GM18520 (cell line): ENCODE results near the gene CDH18.

Experiments
- ATAC-seq: cut with Tn5 transposase; IDR thresholded peaks from one replicate; pipeline ENCODE4 v1.9.1; 2021; ENCODE audit not compliant: unreplicated experiment

The CDH18 gene

DNA sequence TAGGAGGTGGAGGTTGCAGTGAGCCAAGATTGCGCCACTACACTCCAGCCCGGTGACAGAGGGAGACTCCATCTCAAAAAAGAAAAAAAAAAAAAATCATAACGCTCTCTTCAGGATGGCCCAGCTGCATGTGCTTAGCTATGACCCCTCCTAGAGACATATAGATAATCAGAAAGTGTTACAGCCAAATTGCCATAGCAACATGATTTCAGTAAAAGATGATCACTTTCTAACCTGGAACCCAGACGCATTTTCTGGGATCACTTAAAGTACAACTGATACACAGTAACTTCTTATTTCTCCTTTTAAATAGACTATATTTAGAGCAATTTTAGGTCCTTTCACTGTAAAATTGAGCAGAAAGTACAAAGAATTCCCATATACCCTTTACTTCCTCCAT lies 372.9 kb downstream of the CDH18 start:
- no peak for ATAC-seq

DNA sequence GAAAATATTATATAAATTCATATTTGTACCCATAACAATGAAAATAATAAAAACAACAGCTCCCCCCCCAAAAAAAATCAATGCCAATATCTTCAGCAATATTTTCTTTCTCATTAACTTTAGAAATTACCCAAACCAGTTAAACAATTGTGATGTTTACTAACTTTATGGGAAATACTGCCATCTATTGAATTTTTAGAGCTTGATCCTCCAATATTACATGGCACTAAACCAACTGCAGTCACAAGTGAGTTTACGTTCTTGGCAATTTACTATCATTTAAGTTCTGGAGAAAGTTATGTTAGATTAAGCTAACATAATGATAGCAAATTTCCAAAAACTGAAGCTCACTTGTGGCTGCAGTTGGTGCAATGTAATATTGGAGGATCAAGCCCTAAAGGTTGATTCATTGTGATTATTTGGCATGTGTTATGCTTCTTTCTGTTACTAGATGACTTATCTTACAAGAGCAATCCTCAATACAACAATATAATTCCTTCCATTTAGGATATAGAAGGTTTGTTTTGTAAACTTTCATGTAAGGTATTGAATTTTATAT lies 379.5 kb downstream of the CDH18 start:
- ATAC-seq: no peak

DNA sequence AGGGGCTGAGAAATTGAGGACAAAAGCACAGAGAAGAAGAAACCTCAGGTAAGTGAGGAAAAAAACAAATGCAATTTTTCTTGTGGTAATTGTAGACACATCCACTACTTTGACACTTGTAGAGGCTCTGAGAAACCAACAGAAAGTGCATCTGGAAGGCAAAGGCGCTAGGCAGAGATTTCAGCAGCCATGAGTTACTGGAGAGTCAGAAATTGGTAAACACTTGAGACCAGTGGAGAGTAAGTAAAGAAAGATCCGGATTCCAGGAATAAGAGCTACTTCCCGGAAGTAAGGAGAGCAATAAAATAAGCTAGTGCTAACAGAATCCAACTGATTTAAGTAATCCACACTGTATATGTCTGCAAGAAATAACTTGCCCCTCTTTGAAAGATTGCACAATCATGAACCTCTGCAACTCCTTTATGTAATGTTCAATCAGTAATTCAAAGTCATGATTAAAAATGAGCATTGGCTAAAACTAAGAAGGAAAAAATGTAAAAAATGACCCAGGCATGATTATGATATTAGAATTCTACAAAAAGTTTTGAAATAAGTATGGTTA lies 382.1 kb downstream of the CDH18 start:
- no peak for ATAC-seq

DNA sequence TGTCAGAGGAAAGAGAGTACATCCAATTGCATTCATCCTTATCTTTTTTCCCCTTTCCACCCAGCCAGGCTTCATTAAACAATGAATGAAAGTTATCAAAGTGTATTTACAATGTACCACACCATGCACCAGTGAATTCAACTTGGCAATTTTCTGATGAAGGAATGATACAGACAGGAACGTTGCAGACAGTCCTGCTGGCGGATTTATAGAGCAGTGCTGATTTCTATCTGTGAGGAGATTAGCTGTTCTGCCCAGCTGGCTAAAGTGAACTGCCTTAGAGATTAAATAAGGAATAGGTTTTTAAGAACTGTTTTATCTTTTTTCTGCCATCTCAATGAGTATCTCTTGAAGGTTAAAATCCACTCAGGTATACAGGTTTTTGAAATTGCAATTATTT lies 403.9 kb downstream of the CDH18 start:
- ATAC-seq: no peak

DNA sequence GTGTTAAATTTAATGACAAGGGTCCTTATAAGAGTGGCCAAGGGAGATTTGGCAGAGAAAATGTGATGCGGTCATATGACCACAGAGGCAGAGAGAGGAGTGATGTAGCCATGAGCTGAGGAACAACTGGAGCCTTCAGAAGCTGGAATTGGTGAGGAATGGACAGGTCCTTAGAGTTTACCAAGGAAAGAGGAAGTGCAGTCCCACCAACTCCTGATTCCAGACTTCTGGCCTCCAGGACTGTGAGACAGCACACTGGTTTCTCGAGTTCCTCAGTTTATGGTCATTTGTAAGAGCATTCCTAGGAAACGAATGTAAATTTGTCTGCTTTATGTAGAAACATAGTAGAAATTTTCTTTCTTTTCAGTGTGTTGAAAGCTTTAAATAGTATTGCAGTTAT lies 410.1 kb downstream of the CDH18 start:
- ATAC-seq: no peak

DNA sequence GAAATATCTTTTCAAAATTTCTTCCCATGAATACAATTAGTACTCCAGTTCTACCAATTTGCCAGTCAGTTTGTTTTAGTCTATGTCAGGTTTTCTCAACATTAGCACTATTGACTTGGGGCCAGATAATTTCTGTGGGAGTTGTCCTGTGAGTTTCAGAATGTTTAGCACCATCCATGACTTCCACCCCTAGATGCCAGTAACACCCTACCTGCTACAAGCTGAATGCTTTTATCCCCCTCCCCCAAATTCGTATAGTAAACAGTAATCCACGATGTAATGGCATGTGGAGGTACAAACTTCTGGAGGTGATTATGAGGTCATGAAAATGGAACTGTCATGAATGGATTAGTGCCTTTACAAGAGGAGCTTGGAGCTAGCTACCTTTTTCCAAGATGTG lies 420.0 kb downstream of the CDH18 start:
- ATAC-seq: no peak

DNA sequence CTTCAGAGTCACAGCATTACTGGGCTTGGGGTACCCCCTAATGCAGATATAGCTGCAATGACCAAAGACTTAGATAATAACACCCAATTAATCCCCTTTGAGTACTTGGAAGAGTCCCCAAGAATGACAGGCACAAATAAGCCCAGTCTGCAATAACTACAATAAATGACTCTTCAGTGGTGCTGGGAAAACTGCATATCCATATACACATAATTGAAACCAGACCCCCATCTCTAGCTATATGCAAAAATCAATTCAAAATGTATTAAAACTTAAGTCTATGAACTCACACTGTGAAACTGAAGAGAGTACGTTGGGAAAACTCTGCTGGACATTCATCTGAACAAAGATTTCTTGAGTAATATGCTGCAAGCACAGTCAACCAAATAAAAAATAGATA lies 422.5 kb downstream of the CDH18 start:
- no peak for ATAC-seq

DNA sequence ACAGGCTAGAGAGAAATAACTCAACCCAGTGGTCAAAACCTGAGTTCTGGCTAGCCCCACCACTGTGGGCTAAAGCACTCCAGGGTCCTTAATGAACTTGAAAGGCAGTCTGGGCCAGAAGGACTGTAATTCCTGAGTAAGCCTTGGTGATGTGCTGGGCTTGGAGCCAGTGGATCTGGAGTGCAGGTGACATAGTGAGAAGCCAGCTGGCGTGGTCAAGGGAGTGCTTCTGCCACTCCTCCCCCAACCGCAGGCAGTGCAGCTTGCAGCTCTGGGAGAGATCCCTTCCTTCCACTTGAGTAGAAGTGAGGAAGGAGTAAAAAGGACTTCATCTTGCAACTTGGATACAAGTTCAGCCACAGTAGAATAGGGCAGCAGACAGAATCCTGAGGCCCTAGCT lies 424.0 kb downstream of the CDH18 start:
- no peak for ATAC-seq

DNA sequence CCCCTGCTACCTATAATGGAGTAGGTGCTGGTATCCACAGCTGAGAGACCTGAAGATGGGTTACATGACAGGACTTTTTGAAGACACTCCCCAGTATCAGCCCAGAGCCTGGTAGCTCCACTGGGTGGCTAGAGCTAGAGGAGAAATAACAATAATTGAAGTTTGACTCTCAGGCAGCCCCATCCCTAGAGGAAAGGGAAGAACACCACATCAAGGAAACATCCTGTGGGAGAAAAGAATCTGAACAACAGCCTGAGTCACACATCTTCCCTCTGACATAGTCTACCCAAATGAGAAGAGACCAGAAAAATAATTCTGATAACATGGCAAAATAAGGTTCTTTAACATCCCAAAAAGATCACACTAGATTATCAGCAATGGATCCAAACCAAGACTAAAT lies 432.1 kb downstream of the CDH18 start:
- ATAC-seq: no peak

DNA sequence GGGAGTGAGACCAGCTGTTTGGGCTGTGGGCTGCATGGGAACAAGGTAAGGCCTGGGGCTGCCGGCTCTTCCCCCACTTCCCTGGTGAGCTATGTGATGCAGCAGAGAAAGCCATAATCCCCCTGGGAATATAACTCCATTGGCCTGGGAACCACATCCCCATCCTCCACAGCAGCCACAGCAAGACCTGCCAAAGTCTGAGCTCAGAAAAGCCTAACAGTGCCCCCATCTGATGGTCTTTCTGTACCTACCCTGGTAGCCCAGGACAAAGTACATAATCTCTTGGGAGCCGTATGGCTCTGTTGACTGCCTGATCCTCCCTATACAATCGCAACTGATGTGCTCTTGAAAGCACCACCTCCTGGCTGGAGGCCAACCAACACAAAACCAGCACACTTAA lies 432.6 kb downstream of the CDH18 start:
- no peak for ATAC-seq

DNA sequence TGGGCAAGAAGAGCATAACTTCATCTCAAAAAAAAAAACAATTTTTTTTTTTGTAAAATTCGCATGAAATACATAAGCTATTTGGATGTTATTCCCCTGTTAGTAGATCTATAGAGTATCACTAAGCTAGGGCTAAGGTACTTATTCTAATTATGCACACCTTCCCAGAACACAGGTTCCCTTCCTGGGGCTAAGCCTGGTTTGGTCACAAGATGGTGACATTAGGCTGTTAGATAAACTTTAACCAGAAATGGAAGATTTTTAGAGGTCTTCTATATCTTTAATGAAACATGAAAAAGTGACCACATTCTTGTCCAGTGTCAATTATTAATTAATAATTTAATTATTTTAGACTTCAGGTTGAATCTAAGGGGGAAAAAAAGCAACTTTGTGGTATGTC lies 433.5 kb downstream of the CDH18 start:
- no peak for ATAC-seq

DNA sequence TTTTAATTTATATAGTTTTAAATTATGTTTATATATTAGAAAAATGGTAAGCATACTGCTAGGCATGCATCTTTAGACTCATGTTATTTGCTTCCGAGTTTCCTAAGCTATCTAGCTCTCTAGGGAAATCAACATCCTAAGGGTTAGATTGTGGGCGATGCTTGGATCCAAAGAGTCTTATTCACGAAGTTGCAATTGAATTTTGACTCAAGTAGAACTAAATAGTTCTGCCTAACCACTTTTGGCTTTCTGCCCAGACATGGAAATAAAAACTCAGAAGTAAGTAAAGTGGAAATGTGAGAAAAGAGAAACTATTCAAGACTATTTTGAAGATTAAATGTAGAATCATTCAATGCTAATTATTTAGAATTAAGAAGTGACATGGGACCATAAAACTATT lies 440.4 kb downstream of the CDH18 start:
- no peak for ATAC-seq

DNA sequence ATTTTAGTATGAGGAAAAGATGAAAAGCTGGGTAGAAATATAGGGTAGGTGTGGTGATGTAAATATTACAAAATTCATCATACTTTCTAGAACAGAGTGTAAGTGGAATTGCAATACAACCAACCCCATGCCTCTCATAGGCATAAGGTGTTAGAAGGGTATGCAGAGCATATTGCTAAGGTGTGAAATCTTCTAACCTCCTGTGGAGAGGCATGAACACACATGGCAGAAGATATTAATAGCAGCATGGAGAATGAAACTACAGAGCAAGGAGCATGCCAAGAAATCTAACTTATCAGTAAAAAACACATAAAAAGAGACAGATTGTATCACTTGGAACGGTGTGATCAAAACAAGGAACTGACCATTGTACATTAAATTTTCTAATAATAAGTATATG lies 441.5 kb downstream of the CDH18 start:
- ATAC-seq: no peak

DNA sequence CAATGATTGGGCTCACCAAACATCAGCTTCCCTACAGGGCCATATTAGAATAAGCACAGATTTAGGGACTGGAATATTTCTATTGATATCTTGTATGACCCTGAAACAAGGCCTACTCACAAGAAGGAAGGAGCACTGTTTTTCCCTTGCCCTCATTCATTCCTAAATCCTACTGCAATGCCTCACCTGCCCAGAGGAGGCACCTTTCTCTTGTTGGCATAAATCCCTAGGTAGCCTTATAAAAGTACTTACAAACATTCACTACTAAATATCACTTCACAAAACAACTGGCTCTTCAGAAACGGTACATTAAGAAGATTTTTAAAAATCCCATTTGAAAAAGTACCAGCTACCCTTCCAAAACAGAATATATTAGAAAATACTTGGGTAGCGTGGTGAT lies 449.4 kb downstream of the CDH18 start:
- no peak for ATAC-seq

DNA sequence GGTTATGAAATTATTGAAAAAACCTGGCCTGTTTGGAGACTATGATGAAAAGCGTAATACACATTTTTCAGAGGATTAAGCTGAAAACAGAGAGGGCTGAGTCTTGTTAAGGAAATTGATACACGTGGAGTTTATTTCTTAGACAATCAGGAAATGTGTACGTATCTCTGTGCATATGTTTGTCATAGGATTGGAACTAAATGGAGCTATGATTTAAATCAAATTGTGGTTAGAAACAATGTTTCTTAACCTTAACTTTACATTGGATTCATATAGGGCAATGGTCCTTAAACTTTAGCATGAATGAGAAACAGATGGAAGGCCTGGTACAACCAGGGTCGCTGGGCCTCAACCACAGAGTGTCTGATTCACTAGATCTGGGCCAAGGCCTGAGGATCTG lies 451.6 kb downstream of the CDH18 start:
- ATAC-seq: no peak

DNA sequence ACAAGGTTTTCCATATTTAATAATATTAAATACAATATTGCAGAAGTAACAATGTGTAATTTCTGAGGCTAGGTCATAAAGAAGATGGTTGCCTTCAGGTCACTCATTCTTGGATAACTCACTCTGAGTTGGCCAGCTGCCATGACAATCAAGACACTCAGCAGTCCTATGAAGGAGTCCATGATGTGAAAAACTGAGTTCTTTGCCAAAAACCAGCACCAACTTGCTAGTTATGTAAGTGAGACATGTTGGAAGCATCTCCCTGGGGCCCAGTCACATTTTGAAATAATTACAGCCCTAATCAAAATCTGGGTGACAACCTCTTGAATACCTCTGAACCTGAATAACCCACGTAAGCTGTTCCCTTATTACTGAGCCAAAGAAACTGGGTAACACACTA lies 453.2 kb downstream of the CDH18 start:
- ATAC-seq: no peak

DNA sequence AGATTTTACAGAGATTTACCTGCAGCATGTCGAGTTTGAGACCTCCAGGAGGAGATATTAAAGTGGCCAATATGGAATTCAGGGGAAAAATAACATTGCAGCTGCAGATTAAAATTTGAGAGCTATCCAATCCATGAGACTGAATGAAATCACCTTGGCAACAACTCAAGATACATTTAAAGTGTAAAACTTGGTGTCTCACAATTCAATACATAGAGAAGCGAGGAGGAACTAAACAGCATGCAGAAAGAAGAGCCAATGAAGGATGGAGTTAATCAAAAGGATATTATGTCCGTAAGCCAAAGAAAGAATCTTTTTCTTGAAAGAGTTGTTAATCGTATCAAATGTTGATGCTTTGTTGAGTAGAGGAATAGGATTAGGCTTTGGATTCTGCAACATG lies 455.1 kb downstream of the CDH18 start:
- no peak for ATAC-seq

DNA sequence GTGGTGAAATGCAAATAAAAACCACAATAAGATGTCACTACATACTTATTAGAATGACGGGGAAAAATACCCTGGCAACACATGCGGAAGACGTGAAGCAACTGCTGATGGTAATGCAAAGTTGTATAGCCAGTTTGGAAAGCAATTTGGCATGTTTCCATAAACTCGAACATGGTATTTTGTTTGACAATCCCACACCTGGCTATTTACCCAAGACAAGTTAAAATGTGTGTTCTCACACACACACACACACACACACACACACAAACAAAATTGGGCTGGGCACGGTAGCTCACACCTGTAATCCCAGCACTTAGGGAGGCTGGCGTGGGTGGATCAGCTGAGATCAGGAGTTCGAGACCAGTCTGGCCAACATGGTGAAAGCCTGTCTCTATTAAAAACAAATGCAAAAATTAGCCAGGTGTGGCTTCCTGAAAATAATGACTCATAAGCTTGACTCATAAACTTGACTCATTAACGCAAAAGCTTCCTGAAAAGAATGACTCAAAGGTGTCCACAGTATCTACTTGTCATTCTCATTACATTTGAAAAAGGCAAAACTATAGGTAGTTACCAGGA lies 456.5 kb downstream of the CDH18 start:
- ATAC-seq: no peak

DNA sequence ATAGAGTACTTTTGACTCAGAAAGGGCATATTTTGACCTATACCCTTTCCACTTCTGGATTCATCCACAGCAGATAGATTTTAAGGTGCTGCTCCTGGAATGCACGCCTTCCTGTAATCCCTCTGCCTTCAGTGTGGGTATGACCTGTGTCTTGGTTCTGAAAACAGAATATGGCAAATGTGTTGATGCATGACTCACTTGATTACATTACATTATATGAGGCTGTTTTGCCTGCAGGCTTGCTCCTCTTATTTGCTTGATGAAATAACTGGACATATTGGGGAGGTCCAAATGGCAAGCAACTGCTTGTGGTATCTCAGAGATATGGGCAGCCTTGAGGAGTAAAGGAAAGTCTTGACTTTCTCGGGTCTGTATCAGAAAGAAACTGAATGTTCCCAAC lies 468.6 kb downstream of the CDH18 start:
- no peak for ATAC-seq

DNA sequence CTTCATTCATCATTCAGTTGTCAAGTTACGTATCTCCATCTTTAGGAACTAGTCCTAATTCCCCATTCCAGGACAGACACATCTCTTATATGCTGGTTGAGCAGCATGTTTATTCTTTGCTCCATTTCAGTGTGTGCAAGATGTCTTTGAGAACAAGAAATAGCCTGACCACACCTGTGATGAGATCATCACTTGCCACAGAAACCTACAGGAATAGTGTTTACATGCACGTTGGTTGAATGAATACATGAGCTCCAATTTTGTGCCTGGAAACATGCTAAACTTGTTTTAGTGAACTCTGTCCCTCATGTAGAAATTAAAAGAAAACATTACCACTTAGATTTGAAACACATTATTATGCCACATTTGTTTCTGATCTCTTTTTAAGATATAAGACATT lies 489.1 kb downstream of the CDH18 start:
- no peak for ATAC-seq

DNA sequence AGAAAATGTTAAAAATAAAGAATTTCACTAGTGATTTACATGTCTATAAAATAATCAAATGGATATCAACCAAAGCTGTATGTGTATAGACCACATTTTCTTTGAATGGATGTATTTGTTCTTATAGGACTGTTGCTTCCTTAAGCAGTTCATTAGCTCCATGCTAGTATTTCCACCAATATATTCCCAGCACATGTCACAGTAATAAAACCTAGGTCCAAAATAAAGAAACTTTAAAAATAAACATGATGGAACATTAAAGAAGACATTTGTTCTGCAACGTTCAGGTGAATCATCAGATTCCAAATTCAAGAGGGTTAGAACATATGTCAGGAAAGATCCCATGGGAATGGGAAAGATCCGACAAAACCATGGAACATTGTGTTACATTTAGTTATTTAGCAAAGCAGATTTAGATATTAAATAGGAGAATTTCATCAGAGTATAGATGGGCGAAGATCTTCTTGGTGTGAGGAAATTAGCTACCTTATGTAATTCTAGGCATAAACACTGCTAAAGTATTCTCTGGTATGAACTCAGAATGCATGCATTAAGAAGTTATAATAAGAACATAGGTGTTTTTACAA lies 490.7 kb downstream of the CDH18 start:
- no peak for ATAC-seq

DNA sequence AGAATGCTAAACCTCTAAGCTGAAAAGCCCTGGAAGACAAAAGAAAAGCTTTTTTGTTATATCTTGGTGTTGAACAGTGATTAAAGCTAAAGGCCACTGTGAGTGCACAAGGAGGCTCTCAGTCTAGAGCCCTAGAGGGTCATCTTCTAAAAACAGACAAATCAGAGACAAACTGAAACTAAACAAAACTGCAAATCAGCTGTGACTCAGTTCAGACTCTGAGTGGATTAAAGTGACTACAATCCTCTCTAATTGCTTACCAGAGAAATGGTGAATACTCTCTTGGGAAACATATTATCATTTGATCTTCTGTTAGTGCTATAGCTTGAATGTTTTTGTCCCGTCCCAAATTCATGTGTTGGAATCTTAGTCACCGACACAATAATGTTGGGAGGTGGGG lies 491.9 kb downstream of the CDH18 start:
- ATAC-seq: no peak

DNA sequence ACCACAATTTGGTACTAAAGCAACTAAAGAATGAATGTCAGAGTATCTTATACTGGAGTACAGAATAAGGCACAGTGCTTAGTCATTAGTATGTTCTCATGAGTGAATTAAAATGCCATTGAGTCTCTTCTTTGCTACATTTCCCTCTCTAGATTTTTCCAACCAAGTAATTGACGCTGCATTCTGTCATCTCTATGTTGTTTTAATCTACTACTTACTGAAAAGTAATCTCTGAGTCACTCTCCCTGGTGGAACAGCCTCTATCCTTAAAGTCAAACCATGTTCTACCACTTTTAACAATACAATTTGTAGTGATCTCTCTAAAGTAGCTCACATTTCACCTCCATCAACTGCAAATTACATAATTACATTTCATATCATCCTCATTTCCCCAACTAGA lies 495.1 kb downstream of the CDH18 start:
- ATAC-seq: no peak
